ENCODE measurements around the gene LIM2. TPM values are rescaled to one million over a fixed set of nuclear protein-coding genes. Genes with fewer than 3 reads are reported as not detected.

Gene LIM2
- total RNA-seq, 2 experiments from 2014 or later = not detected

DNA sequence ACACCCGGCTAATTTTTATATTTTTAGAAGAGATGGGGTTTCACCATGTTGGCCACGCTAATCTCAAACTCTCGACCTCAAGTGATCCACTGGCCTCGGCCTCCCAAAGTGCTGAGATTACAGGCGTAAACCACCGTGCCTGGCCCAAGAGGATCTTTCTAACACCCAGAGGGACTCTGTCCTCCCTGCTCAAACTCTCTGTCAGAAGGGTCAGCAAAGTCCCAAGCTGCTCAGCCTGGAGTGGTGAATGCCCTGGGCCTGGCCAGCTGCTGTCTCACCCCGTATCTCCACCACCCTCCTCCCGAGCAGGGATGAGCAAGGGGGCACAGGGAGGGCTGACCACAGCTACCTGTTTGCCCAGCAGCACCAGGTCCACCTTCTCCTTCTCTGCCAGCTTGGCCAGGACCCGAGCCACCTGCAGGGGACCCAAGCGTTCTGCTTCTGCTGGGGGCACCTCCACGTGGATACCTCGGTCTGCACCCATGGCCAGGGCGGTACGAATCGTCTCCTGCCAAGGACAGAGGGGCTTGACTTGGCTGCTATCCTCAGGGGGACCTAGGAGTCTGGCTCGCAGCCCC lies 34.9 kb downstream of the LIM2 start:
- no peaks in the 10 kb centered on the region for H3K36me3 ChIP-seq (ENCODE audit: insufficient read depth, low read length)
- H3K4me2 ChIP-seq (ENCODE audit: low read length) = no peak overlapping the region
- H3K4me3 ChIP-seq (ENCODE audit: low read depth, low read length, poor library complexity, severe bottlenecking) = no peak overlapping the region
- no peaks in the 10 kb centered on the region for H4K20me1 ChIP-seq (ENCODE audit: insufficient read depth, low read length)
- BruUV-seq (replicated peaks) = no TSS peak
- TF ChIP-seq, protein P1, sequence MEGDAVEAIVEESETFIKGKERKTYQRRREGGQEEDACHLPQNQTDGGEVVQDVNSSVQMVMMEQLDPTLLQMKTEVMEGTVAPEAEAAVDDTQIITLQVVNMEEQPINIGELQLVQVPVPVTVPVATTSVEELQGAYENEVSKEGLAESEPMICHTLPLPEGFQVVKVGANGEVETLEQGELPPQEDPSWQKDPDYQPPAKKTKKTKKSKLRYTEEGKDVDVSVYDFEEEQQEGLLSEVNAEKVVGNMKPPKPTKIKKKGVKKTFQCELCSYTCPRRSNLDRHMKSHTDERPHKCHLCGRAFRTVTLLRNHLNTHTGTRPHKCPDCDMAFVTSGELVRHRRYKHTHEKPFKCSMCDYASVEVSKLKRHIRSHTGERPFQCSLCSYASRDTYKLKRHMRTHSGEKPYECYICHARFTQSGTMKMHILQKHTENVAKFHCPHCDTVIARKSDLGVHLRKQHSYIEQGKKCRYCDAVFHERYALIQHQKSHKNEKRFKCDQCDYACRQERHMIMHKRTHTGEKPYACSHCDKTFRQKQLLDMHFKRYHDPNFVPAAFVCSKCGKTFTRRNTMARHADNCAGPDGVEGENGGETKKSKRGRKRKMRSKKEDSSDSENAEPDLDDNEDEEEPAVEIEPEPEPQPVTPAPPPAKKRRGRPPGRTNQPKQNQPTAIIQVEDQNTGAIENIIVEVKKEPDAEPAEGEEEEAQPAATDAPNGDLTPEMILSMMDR (conservative IDR thresholded peaks at IDR 0.05; ENCODE audit: low read length) = no peak
- TF ChIP-seq EZH2phosphoT487 (IDR thresholded peaks at IDR 0.05; ENCODE audit: borderline replicate concordance, low read depth, low read length) = no peak
- H2AFZ ChIP-seq (ENCODE audit: low read length) = no peak overlapping the region
- no peaks in the 10 kb centered on the region for H3K4me1 ChIP-seq (ENCODE audit: insufficient read depth, low read length, poor library complexity, severe bottlenecking)
- no peak overlapping the region for H3K27ac ChIP-seq (ENCODE audit: low read depth, low read length, poor library complexity, severe bottlenecking)
- DNase-seq (ENCODE audit: low spot score) = no peak
- ChIA-PET CTCF (ENCODE audit: unreplicated experiment) (no interaction called here), POLR2A (no interaction called here)
- H3K9me3 ChIP-seq (ENCODE audit: low read length) = no peaks in the 10 kb centered on the region
- intact Hi-C loops (cut with micrococcal nuclease; ENCODE audit: unreplicated experiment) = no loop called here
- no peaks in the 10 kb centered on the region for H3K79me2 ChIP-seq (ENCODE audit: insufficient read depth, low read depth, low read length)
- no peaks in the 10 kb centered on the region for H3K9me2 ChIP-seq (ENCODE audit: insufficient read depth, low read length)

DNA sequence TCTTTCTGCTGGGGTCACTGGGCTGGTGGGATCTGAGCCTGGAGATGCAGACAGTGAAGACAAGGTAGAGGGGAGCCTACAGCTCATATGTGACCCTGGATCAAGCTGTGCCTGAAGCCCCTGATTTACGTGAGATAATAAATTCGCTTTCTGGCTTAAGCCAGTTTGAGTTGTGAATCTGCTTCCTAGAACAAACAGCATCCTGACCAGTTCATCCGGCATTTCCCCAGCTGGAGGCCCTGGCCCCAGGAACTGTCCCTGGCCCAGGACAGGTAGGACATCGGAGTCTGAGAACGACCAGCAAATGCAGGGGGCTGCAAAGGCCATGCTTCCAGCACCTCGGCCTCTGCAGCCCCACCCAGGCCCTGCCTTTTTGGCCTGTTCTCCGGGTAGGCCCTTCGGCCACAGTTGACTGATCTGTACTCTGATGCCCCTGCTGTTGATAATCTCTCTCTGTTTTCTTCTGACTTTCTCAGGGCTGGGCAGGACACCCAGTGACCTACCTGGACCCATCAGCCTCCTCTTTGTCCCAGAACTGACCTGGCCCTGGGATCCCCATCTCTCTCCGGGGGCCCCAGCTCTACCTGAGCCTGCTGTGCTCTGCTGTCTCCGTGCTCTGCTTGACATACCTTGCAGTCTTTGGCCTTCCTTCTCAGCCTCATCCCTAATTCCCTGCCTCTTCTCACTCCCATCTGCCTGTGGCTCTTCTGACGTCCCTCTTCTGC lies 36.3 kb downstream of the LIM2 start:
- Histone ChIP-seq H3K4me2 (ENCODE audit: low read length) (no peak overlapping the region), H3K27ac (ENCODE audit: low read depth, low read length, poor library complexity, severe bottlenecking) (no peak overlapping the region), H3K4me1 (ENCODE audit: insufficient read depth, low read length, poor library complexity, severe bottlenecking) (no peaks in the 10 kb centered on the region), H3K4me3 (ENCODE audit: low read depth, low read length, poor library complexity, severe bottlenecking) (no peak overlapping the region), H3K9me2 (ENCODE audit: insufficient read depth, low read length) (no peaks in the 10 kb centered on the region), H3K36me3 (ENCODE audit: insufficient read depth, low read length) (no peaks in the 10 kb centered on the region), H3K9me3 (ENCODE audit: low read length) (no peaks in the 10 kb centered on the region), H3K79me2 (ENCODE audit: insufficient read depth, low read depth, low read length) (no peaks in the 10 kb centered on the region), H2AFZ (ENCODE audit: low read length) (no peak overlapping the region), H4K20me1 (ENCODE audit: insufficient read depth, low read length) (no peaks in the 10 kb centered on the region)
- DNase-seq (ENCODE audit: low spot score) = no peak
- intact Hi-C loops (cut with micrococcal nuclease; ENCODE audit: unreplicated experiment) = no loop called here
- TF ChIP-seq, protein P1 (conservative IDR thresholded peaks at IDR 0.05; ENCODE audit: low read length) = no peak
- TF ChIP-seq EZH2phosphoT487 (IDR thresholded peaks at IDR 0.05; ENCODE audit: borderline replicate concordance, low read depth, low read length) = no peak
- ChIA-PET POLR2A (no interaction called here), CTCF (ENCODE audit: unreplicated experiment) (no interaction called here)
- BruUV-seq (replicated peaks) = no TSS peak

DNA sequence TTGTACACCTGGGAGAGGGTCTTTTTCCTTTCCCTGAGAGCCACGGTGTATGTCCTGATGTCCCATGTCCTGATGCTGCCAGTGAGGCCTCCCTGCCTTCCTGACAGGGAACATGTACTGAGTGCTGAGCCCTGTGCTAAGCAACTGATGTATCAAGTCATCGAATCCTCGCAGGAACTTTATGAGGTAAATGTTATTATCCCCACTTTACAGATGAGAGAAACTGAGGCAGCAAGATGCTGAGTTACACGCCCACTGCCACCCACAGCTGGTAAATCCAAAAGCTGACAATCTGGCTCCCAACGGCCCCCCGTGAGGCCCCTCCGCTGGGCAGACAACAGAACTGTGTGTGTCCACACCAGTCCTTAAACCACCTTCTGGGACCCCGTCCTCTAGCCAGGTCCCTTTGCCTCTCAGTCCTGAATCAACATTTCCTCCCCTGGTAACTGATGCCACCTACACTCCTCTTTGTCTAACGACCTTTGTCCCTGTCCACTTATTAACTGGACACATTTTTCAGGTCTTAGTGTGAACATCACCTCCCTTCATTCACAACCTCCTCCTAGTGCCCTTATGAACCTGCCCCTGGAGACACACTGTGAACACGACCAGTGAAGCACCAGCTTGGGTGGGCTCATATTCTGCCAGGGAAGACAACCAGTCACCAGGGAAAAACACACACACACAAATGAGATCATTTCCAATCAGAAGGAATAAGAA lies 40.4 kb downstream of the LIM2 start:
- no peak overlapping the region for H3K4me2 ChIP-seq (ENCODE audit: low read length)
- H3K79me2 ChIP-seq (ENCODE audit: insufficient read depth, low read depth, low read length) = no peaks in the 10 kb centered on the region
- no peaks in the 10 kb centered on the region for H3K9me3 ChIP-seq (ENCODE audit: low read length)
- no peaks in the 10 kb centered on the region for H4K20me1 ChIP-seq (ENCODE audit: insufficient read depth, low read length)
- intact Hi-C loops (cut with micrococcal nuclease; ENCODE audit: unreplicated experiment) = no loop called here
- DNase-seq (ENCODE audit: low spot score) = no peak
- TF ChIP-seq, protein P1 (conservative IDR thresholded peaks at IDR 0.05; ENCODE audit: low read length) = no peak
- TF ChIP-seq EZH2phosphoT487 (IDR thresholded peaks at IDR 0.05; ENCODE audit: borderline replicate concordance, low read depth, low read length) = no peak
- H3K4me1 ChIP-seq (ENCODE audit: insufficient read depth, low read length, poor library complexity, severe bottlenecking) = no peaks in the 10 kb centered on the region
- H3K4me3 ChIP-seq (ENCODE audit: low read depth, low read length, poor library complexity, severe bottlenecking) = no peak overlapping the region
- CTCF ChIA-PET (ENCODE audit: unreplicated experiment) = no interaction called here
- no peak overlapping the region for H2AFZ ChIP-seq (ENCODE audit: low read length)
- no TSS peak for BruUV-seq (replicated peaks)
- POLR2A ChIA-PET = no interaction called here
- no peaks in the 10 kb centered on the region for H3K9me2 ChIP-seq (ENCODE audit: insufficient read depth, low read length)
- H3K36me3 ChIP-seq (ENCODE audit: insufficient read depth, low read length) = no peaks in the 10 kb centered on the region
- no peak overlapping the region for H3K27ac ChIP-seq (ENCODE audit: low read depth, low read length, poor library complexity, severe bottlenecking)
